Astrocyte of the spinal cord (primary cell): ENCODE data around the gene GASK1A.

Source experiments
- DNase-seq: peaks from one replicate; pipeline ENCODE4 v3.0.0; 2011; ENCODE audit warnings: low read depth, low spot score
- H3K4me3 ChIP-seq: 2 replicates; pipeline ENCODE4 v1.5.1; 2011; ENCODE audit warnings: low read depth, mild to moderate bottlenecking, low read length, moderate library complexity
- in situ Hi-C: cut with HindIII; loops from 2 replicates; pipeline ENCODE4 v1.10.0; 2017; ENCODE audit warnings: low sequenced_read_pairs
- TF ChIP-seq, protein P1 (sequence below): IDR thresholded peaks from 2 replicates; pipeline ENCODE4 v1.5.1; 2012; ENCODE audit warnings: low read depth, mild to moderate bottlenecking, low read length, inconsistent platforms

The GASK1A gene

DNA sequence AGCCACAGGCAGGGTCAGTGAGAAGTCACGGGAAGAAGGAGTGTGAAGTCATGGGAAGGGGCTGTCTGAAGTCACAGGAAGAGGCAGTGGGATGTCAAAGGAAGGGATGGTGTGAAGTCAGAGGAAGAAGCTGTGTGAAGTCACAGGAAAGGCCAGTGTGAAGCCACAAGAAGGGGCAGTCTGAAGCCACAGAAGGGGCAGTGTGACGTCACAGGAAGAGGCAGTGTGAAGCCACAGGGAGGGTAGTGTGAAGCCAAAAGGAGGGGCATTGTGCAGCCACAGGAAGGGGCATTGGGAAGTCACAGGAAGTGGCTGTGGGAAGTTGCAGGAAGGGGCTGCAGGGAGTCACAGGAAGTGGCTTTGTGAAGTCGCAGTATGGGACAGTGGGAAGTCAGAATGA lies 35.1 kb downstream of the GASK1A start:
- in situ Hi-C loops = no loop called here
- DNase-seq = no peak
- no peak overlapping the region for H3K4me3 ChIP-seq
- TF ChIP-seq, protein P1, sequence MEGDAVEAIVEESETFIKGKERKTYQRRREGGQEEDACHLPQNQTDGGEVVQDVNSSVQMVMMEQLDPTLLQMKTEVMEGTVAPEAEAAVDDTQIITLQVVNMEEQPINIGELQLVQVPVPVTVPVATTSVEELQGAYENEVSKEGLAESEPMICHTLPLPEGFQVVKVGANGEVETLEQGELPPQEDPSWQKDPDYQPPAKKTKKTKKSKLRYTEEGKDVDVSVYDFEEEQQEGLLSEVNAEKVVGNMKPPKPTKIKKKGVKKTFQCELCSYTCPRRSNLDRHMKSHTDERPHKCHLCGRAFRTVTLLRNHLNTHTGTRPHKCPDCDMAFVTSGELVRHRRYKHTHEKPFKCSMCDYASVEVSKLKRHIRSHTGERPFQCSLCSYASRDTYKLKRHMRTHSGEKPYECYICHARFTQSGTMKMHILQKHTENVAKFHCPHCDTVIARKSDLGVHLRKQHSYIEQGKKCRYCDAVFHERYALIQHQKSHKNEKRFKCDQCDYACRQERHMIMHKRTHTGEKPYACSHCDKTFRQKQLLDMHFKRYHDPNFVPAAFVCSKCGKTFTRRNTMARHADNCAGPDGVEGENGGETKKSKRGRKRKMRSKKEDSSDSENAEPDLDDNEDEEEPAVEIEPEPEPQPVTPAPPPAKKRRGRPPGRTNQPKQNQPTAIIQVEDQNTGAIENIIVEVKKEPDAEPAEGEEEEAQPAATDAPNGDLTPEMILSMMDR = no peak

DNA sequence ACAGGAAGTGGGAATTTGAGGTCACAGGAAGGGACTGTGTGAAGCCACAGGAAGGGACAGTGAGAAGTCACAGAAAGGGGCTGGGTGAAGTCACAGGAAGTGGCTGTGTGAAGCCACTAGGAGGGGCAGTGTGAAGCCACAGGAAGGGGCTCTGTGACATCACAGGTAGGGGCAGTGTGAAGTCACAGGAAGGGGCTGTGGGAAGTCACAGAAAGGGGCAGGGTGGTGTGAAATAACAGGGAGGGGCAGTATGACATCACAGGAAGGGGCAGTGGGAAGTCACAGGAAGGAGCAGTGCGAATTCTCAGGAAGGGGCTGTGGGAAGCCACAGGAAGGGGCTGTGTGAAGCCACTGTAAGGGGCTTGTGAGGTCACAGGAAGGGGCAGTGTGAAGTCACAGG lies 35.8 kb downstream of the GASK1A start:
- no peak for DNase-seq
- TF ChIP-seq, protein P1 = no peak
- in situ Hi-C loops = no loop called here
- no peak overlapping the region for H3K4me3 ChIP-seq

DNA sequence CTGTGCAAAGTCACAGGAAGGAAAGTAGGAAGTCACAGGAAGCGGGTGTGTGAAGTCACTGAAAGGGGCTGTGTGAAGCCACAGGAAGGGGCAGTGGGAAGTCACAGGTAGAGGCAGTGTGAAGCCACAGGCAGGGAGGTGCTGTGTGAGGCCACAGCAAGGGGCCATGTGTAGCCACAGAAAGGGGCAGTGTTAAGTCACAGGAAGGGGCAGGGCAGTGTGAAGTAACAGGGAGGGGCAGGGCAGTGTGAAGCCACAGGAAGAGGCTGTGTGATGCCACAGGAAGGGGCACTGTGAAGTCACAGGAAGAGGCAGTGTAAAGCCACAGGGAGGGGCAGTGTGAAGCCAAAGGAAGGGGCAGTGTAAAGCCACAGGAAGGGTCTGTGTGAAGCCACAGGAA lies 36.5 kb downstream of the GASK1A start:
- TF ChIP-seq, protein P1 = no peak
- in situ Hi-C loops = no loop called here
- no peak for DNase-seq
- no peak overlapping the region for H3K4me3 ChIP-seq

DNA sequence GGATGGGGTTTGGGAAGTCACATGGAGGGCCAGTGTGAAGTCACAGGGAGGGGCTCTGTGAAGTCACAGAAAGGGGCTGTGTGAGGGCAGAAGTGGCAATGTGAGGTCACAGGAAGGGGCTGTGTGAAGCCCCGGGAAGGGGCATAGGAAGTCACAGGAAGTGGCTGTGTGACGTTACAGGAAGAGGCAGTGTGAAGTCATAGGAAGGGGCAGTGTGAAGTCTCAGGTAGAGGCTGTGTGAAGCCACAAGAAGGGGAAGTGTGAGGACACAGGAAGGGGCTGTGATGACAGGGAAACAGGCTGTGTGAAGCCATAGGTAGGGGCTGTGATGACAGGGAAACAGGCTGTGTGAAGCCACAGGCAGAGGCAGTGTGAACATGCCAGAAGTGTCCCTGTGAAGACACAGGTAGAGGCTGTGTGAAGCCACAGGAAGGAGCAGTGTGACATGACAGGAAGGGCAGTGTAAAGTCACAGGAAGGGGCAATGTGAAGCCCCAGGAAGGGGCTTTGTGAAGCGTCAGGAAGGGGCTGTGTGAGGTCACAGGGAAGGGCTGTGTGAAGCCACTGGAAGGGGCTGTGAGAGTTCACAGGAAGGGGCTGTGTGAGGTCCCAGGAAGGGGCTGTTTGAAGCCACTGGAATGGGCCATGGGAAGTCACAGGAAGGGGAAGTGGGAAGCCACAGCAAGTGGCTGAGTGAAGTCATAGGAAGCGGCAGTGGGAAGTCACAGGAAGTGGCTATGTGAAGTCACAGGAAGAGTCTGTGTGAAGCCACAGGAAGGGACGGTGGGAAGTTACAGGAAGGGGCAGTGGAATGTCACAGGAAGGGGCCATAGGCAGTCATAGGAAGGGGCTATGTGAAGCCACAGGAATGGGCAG lies 37.1 kb downstream of the GASK1A start:
- H3K4me3 ChIP-seq = no peak overlapping the region
- DNase-seq = no peak
- in situ Hi-C loops = no loop called here
- TF ChIP-seq, protein P1 = no peak

DNA sequence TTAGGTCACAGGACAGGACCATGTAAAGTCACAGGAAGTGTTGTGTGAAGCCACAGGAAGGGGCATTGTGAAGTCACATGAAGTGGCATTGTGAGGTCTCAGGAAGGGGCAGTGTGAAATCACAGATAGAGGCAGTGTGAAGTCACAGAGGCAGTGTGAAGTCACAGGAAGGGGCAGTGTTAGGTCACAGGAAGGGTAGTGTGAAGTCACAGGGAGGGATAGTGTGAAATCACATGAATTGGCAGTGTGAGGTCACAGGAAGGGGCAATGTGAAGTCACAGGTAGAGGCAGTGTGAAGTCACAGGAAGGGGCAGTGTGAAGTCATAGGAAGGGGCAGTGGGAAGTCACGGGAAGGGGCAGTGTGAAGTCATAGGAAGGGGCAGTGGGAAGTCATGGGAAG lies 37.9 kb downstream of the GASK1A start:
- in situ Hi-C loops = no loop called here
- TF ChIP-seq, protein P1 = no peak
- H3K4me3 ChIP-seq = no peak overlapping the region
- DNase-seq = no peak

DNA sequence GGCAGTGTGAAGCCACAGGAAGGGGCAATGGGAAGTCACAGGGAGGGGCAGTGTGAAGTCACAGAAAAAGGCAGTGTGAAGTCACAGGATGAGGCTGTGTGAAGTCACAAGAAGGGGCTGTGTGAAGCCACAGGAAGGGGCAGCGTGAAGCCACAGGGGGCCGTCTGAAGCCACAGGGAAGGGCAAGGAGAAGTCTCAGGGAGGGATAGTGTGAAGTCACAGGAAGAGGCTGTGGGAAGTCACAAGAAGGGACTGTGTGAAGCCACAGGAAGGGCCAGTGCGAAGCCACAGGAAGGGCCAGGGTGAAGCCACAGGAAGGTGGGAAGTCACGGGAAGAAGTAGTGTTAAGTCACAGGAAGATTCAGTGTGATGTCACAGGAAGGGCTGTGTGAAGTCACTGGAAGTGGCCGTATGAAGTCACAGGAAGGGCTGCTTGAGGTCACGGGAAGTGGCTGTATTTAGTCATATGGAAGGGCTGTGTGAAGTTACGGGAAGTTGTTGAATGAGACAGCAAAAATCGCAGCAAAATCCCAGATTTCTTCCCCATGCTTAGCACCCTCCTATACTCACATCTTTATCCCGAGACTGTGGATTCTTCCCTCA lies 38.6 kb downstream of the GASK1A start:
- H3K4me3 ChIP-seq = no peak overlapping the region
- TF ChIP-seq, protein P1 = no peak
- in situ Hi-C loops = no loop called here
- DNase-seq = no peak
